ENCODE measurements around the gene PLXND1. TPM values are rescaled to one million over a fixed set of nuclear protein-coding genes. Genes with fewer than 3 reads are reported as not detected.

Gene PLXND1
- total and polyA plus RNA-seq, 2 donors from 2014 or later = 67.0 to 152 TPM

DNA sequence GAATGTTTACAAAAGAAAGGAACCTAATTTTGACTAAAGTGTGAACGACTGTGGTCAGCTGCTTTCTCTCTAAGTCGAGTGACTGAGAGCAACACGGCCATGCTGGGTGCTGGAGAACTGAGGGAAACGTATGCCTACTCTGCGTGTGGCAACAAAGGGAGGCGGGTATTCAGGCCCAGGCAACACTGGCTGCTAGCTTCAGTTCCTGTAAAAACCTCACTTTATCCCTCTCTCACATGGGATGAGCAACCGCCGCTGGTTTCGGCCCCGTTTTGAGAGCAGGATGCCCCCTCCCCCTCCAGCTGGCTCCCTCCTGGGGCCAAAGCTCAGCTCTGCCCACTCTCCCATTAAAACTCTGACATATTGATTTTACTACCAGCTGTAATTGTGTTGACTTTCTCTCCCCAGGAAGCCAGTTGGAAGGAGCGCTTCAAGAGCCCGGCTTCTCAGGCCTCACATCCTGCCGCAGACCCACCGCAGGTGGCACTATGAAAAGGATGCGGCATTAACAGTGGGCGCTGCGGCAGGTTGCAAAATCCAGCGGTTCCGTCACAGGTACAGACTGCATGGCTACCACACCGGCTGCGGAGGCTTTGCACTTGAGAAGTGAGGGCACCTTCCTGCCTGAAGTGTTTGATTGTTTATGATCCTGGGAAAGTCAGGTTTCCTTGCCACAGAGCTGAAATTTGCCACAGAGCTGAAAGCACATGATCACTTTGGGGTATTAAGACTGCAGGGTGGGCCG, 12.7 kb downstream of the PLXND1 start:
- H3K36me3 ChIP-seq (ENCODE audit: control insufficient read depth in 2 of 3, insufficient read depth in 3 of 3, low read length in 3 of 3) = no peaks in the 10 kb centered on the region
- FAIRE-seq = no peak
- H3K9ac ChIP-seq (ENCODE audit: low read length in 3 of 3) = no peak overlapping the region
- intact Hi-C loops (cut with DNase I) = no loop called here
- H3K9me3 ChIP-seq (ENCODE audit: control insufficient read depth in 2 of 3, insufficient read depth in 1 of 3, low read length in 3 of 3) = no peaks in the 10 kb centered on the region
- peak overlapping the region; percentile 85 to 92 for H3K27ac ChIP-seq (ENCODE audit: low read depth in 2 of 2, low read length in 2 of 2)
- DNase-seq = peak in 3 of 5 donors; percentile 69 to 76 (median 75)
- peaks cover 5 to 69% (median 38%) of the 10 kb centered on the region in 3 donors for H3K4me1 ChIP-seq (ENCODE audit: control insufficient read depth in 2 of 3, insufficient read depth in 2 of 3, low read depth in 1 of 3, low read length in 3 of 3)
- no peaks in the 10 kb centered on the region for H3K27me3 ChIP-seq (ENCODE audit: control insufficient read depth, insufficient read depth, low read length)
- no peak overlapping the region for H3K4me3 ChIP-seq (ENCODE audit: low read length in 3 of 3)
- TF ChIP-seq, protein P1, sequence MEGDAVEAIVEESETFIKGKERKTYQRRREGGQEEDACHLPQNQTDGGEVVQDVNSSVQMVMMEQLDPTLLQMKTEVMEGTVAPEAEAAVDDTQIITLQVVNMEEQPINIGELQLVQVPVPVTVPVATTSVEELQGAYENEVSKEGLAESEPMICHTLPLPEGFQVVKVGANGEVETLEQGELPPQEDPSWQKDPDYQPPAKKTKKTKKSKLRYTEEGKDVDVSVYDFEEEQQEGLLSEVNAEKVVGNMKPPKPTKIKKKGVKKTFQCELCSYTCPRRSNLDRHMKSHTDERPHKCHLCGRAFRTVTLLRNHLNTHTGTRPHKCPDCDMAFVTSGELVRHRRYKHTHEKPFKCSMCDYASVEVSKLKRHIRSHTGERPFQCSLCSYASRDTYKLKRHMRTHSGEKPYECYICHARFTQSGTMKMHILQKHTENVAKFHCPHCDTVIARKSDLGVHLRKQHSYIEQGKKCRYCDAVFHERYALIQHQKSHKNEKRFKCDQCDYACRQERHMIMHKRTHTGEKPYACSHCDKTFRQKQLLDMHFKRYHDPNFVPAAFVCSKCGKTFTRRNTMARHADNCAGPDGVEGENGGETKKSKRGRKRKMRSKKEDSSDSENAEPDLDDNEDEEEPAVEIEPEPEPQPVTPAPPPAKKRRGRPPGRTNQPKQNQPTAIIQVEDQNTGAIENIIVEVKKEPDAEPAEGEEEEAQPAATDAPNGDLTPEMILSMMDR (IDR thresholded peaks at IDR 0.05; ENCODE audit: borderline replicate concordance, extremely low read depth, insufficient read depth) = no peak

DNA sequence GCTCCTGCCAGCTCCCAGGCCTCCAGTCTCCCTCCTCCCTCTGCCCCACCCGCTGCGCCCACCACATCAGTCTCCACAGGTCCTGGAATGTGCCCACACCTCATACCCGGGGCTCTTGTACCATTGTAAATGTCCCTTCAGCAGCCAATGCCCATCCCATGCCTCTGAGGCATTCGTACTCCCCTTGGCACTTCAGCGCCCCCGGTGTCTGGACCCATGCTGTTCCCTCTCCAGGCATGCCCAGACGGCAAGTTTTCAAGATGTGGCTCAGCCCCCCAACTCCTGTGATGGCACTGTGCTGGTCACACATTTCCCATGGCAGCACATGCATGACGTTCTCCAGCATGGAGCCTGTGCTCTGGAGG, 13.3 kb downstream of the PLXND1 start:
- FAIRE-seq = no peak
- H3K9ac ChIP-seq (ENCODE audit: low read length in 3 of 3) = peak overlapping the region in 2 of 3 donors; percentile 12 to 17

DNA sequence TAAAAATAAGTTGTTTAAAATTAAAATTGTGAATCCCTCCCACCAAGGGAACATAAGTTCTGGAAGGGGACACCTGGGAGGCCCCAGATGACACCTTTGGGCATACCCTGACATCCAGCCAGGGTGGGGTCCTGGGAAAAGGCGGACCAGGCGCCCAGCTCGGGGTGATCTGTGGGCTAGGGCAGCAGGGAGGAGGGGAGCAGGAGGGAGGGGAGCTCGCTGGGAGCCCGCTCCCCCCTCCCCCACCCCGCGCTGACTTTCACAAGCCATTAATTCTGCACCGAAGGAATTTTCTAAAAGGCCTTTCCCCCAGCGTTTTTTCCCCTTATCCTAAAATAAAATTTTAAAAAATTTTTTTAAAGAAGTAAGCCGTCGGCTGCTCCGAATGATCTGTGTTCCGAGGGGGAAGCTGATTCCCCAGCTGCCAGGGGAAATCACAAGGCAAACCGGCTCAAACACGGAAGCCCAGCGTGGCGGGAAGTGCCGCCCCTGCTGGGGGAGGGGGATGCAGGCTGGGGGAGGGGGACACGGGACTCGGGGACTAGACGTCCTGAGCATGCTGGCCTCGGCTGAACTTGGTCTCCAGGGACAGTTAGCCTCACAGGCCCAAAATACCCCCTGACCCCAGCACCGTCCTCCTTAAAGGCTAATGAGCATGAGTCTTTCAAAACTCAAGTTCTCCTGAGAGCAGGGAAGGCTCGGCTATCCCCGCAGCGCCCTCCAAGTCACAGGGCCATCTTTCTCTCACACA, 13.9 kb downstream of the PLXND1 start:
- FAIRE-seq = no peak
- Histone ChIP-seq H3K9ac (ENCODE audit: low read length in 3 of 3) (peak overlapping the region in 2 of 3 donors; percentile 34 to 55), H3K27ac (ENCODE audit: low read depth in 2 of 2, low read length in 2 of 2) (peak overlapping the region; percentile 85 to 92)

More for the DNA sequence above, 13.3 kb downstream of the PLXND1 start:
- Histone ChIP-seq H3K9me3 (ENCODE audit: control insufficient read depth in 2 of 3, insufficient read depth in 1 of 3, low read length in 3 of 3) (no peaks in the 10 kb centered on the region), H3K4me3 (ENCODE audit: low read length in 3 of 3) (no peak overlapping the region), H3K27ac (ENCODE audit: low read depth in 2 of 2, low read length in 2 of 2) (peak overlapping the region; percentile 85 to 92), H3K36me3 (ENCODE audit: control insufficient read depth in 2 of 3, insufficient read depth in 3 of 3, low read length in 3 of 3) (no peaks in the 10 kb centered on the region), H3K27me3 (ENCODE audit: control insufficient read depth, insufficient read depth, low read length) (no peaks in the 10 kb centered on the region), H3K4me1 (ENCODE audit: control insufficient read depth in 2 of 3, insufficient read depth in 2 of 3, low read depth in 1 of 3, low read length in 3 of 3) (peaks cover 5 to 63% (median 32%) of the 10 kb centered on the region in 3 donors)
- DNase-seq = peak in 1 of 5 donors; percentile 26
- intact Hi-C loops (cut with DNase I) = no loop called here
- TF ChIP-seq, protein P1 (IDR thresholded peaks at IDR 0.05; ENCODE audit: borderline replicate concordance, extremely low read depth, insufficient read depth) = no peak

More for the DNA sequence above, 13.9 kb downstream of the PLXND1 start:
- intact Hi-C loops (cut with DNase I) = no loop called here
- Histone ChIP-seq H3K27me3 (ENCODE audit: control insufficient read depth, insufficient read depth, low read length) (no peaks in the 10 kb centered on the region), H3K9me3 (ENCODE audit: control insufficient read depth in 2 of 3, insufficient read depth in 1 of 3, low read length in 3 of 3) (no peaks in the 10 kb centered on the region), H3K4me3 (ENCODE audit: low read length in 3 of 3) (peak overlapping the region in 1 of 3 donors; percentile 17), H3K4me1 (ENCODE audit: control insufficient read depth in 2 of 3, insufficient read depth in 2 of 3, low read depth in 1 of 3, low read length in 3 of 3) (peaks cover 5 to 57% (median 31%) of the 10 kb centered on the region in 3 donors), H3K36me3 (ENCODE audit: control insufficient read depth in 2 of 3, insufficient read depth in 3 of 3, low read length in 3 of 3) (no peaks in the 10 kb centered on the region)
- TF ChIP-seq, protein P1 (IDR thresholded peaks at IDR 0.05; ENCODE audit: borderline replicate concordance, extremely low read depth, insufficient read depth) = no peak
- peak; percentile 82 to 97 (median 88) for DNase-seq

Measured in kidney (tissue), 14 donors.